Common myeloid progenitor, CD34-positive (primary cell): ENCODE measurements around the gene CDH18.

Source experiments
- CTCF ChIA-PET: fragments of 350-600 bp; sonication (Branson Sonifier 250); formaldehyde crosslinking; loops from one replicate; lab custom pipeline; 2021; ENCODE audit warnings: antibody characterized with exemption; lab: Charles Lee
- POLR2A ChIA-PET: fragments of 350-600 bp; sonication (Branson Sonifier 250); formaldehyde crosslinking; loops from one replicate; lab custom pipeline; 2021; ENCODE audit warnings: antibody characterized with exemption; lab: Charles Lee
- DNase-seq, 3 donors: peaks; one replicate each; pipeline versions ENCODE4 v3.0.0 to v3.0.0-alpha.2; 2013
- H3K27ac ChIP-seq, 2 experiments: 1 replicate in 1 of 2; 2 replicates in 1 of 2; pipeline ENCODE4 v1.7.0; 2013; ENCODE audit warnings: inconsistent platforms in 2 of 2, low read length in 2 of 2, mild to moderate bottlenecking in 2 of 2, low read depth in 1 of 2, moderate library complexity in 1 of 2; ENCODE audit not compliant: severe bottlenecking in 2 of 2, insufficient read depth in 1 of 2, poor library complexity in 1 of 2
- H3K27me3 ChIP-seq, 5 experiments: replicated peaks in 2 of 5; 1 replicate in 3 of 5; 2 replicates in 2 of 5; pipeline versions ENCODE4 v1.6.1 to v1.7.0; 2013; ENCODE audit warnings: low read length in 4 of 5, mild to moderate bottlenecking in 2 of 5, moderate library complexity in 2 of 5, inconsistent platforms in 1 of 5; ENCODE audit not compliant: insufficient read depth in 5 of 5, control insufficient read depth in 4 of 5
- H3K36me3 ChIP-seq, 4 experiments: 1 replicate in 2 of 4; 2 replicates in 2 of 4; pipeline versions ENCODE4 v1.6.1 to v1.7.0; 2013; ENCODE audit warnings: low read length in 3 of 4, control low read depth in 1 of 4, mild to moderate bottlenecking in 1 of 4; ENCODE audit not compliant: control insufficient read depth in 4 of 4, insufficient read depth in 4 of 4
- H3K4me1 ChIP-seq, 4 experiments: 1 replicate in 3 of 4; 2 replicates in 1 of 4; pipeline versions ENCODE4 v1.6.1 to v1.7.1; 2013; ENCODE audit warnings: low read length in 3 of 4, mild to moderate bottlenecking in 3 of 4, control low read depth in 1 of 4, inconsistent platforms in 1 of 4, moderate library complexity in 1 of 4; ENCODE audit not compliant: control insufficient read depth in 4 of 4, insufficient read depth in 4 of 4; ENCODE audit errors: control extremely low read depth in 1 of 4
- H3K4me3 ChIP-seq, 7 experiments: 1 replicate in 4 of 7; 2 replicates in 3 of 7; pipeline versions ENCODE4 v1.5.1 to v1.7.0; 2013; ENCODE audit warnings: mild to moderate bottlenecking in 7 of 7, low read length in 6 of 7, moderate library complexity in 6 of 7, inconsistent platforms in 2 of 7, low read depth in 2 of 7, control low read depth in 1 of 7; ENCODE audit not compliant: insufficient read depth in 4 of 7, control insufficient read depth in 1 of 7; ENCODE audit errors: extremely low read depth in 1 of 7
- H3K9me3 ChIP-seq, 5 experiments: 1 replicate in 4 of 5; 2 replicates in 1 of 5; pipeline versions ENCODE4 v1.6.1 to v1.7.1; 2013; ENCODE audit warnings: low read length in 4 of 5, mild to moderate bottlenecking in 2 of 5, inconsistent platforms in 1 of 5, low read depth in 1 of 5, moderate library complexity in 1 of 5; ENCODE audit not compliant: control insufficient read depth in 4 of 5, insufficient read depth in 2 of 5; ENCODE audit errors: control extremely low read depth in 1 of 5
- WGBS: methylation state at CpG from one replicate; pipeline ENCODE4 v1.1.5; 2013; ENCODE audit not compliant: insufficient coverage; 5-methylcytosine and 5-hydroxymethylcytosine counted together

Gene CDH18

DNA sequence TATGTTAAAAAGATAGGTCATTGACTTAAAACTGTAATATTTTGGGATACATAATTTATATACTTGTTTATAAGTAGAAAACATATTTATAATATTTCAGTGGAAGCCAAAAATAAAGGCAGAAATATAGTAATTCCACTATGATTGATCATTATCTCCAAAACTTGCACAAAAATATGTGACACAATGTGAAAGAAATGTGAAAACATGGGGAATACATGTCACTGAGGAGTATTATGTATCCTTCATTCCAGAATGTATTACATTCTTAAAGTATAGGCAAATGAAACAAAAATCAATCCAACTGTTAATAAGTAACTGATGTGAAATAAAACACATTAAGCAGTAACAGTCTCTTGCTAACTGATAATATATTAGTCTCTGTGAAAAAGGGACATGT is 236.7 kb downstream of the CDH18 start:
- POLR2A ChIA-PET = no interaction called here
- DNase-seq = no peak

DNA sequence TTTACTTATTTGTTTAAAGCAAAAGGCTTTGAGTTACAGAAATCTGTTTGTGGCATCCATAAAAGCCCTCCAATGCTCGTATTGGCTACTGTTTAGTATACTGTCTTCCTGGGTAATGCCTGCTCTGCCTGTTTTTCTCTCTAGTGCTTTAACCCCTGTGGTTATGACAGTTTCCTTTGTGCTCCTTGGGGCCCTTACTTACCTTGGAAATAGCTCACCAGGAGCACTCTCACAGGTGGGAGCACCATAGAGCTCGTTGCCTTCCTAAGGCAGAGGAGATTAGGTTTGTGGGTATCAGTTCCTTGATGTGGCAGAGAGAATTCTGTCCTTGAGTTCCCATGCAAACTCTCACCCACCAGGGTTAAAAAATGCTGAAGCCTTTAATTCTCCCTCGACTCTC is 242.8 kb downstream of the CDH18 start:
- Histone ChIP-seq H3K36me3 (no peaks in the 10 kb centered on the region), H3K27ac (no peak overlapping the region), H3K4me1 (no peaks in the 10 kb centered on the region), H3K4me3 (no peak overlapping the region), H3K9me3 (peaks cover 0 to 2% (median 0%) of the 10 kb centered on the region in 5 experiments), H3K27me3 (no peaks in the 10 kb centered on the region)
- 47% methylated on average over 2 of the region's 3 CpGs for WGBS
- no peak for DNase-seq
- CTCF ChIA-PET = no interaction called here
- POLR2A ChIA-PET = interaction anchor here (0.6 kb wide), 1 partner anchor 42 kb away, joined by 4 read pairs; no protein-coding TSS in a partner anchor

More for the DNA sequence above, 236.7 kb downstream of the CDH18 start:
- Histone ChIP-seq H3K36me3 (no peaks in the 10 kb centered on the region), H3K27ac (no peak overlapping the region), H3K9me3 (peaks cover 0 to 2% (median 0%) of the 10 kb centered on the region in 5 experiments), H3K27me3 (no peaks in the 10 kb centered on the region), H3K4me1 (no peaks in the 10 kb centered on the region), H3K4me3 (no peak overlapping the region)
- CTCF ChIA-PET = no interaction called here

DNA sequence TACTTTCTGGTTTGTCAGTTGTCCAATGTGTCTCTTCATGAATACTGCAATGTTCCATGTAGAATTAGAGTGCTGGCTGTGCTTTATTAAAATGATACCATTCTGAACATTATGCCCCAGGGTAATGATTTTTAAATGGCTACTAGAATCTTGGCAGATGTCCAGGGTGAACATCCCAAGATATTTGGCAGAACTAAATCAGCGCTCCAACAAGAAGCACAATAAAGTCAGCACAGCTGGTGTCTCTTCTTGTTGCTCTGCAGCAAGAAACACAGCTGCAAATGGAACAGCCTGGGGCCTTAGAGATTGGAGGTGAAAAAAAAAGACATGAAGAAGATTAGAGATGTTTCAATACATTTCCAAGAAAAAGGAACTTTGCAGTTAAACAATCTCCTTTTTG is 248.3 kb downstream of the CDH18 start:
- DNase-seq = no peak
- H3K27me3 ChIP-seq = no peaks in the 10 kb centered on the region
- no peaks in the 10 kb centered on the region for H3K36me3 ChIP-seq
- ChIA-PET CTCF (no interaction called here), POLR2A (no interaction called here)
- 100% methylated on average over 1 of the region's 1 CpG for WGBS
- H3K4me1 ChIP-seq = no peaks in the 10 kb centered on the region
- H3K4me3 ChIP-seq = no peak overlapping the region
- no peak overlapping the region for H3K27ac ChIP-seq
- H3K9me3 ChIP-seq = no peaks in the 10 kb centered on the region

DNA sequence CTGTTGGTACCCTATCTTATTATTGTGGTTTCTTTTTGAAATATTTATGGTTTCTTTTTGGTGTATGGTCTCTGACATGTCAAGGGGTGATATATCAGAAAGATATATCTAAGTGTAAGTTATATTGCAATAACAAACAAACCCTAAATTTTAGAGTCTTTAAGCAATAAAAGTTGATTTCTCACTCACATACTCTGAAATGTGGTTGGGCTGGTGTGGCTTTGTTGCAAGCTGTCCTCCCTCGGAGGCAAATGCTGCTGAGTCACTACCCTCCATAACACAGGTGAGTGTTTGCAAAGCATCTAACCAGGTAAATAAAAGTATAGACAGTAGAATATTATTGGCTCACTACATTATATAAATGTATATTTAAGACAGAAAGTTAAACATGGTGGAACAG is 253.2 kb downstream of the CDH18 start:
- POLR2A ChIA-PET = no interaction called here

DNA sequence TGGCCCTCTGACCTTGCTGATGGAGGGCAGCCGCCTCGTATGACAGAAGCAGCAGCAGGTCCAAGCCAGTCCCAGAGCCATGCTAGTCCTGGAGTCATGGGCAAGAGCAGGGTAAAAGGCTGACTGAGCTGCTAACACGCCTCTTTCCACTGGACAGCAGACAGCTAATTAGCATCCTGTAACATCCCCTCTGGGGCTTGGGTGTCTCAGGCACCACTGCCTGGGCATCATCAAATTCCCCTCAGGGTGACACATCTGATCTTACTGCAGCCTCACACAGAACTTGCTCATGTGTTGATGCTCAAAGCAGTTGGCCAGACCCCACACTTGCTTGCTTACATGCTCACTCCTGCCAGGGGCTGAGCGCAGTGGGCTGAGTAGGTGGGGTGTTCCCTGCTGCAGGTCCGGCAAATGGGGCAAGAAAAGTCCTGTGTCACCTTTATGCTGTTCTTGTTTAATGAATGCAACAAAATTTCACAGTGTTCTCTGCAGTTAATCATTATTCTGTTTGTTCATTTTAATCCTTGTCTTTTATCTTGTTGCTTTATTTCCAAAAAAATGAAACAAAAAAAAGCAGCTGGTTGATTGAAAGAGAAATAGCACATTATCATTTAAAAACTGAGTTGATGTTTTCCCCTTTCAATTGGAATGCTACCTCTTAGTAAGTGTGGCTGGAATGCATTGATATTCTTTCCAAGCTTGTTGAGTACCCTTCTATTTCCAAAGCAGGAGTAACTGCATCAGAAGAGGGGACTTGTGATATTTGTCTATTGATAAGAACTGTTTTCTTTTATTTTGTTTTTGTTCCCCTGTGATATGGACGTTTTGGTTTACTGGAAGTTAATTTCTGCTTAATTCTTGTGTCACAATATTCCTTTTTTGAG is 254.1 kb downstream of the CDH18 start:
- CTCF ChIA-PET = no interaction called here
- 90% methylated on average over 4 of the region's 6 CpGs for WGBS
- Histone ChIP-seq H3K4me3 (no peak overlapping the region), H3K9me3 (peaks cover 0 to 6% (median 0%) of the 10 kb centered on the region in 5 experiments), H3K27ac (no peak overlapping the region), H3K4me1 (no peaks in the 10 kb centered on the region), H3K27me3 (no peaks in the 10 kb centered on the region), H3K36me3 (no peaks in the 10 kb centered on the region)
- DNase-seq = no peak
- POLR2A ChIA-PET = no interaction called here

More for the DNA sequence above, 253.2 kb downstream of the CDH18 start:
- Histone ChIP-seq H3K27ac (no peak overlapping the region), H3K9me3 (peaks cover 0 to 6% (median 0%) of the 10 kb centered on the region in 5 experiments), H3K27me3 (no peaks in the 10 kb centered on the region), H3K4me1 (no peaks in the 10 kb centered on the region), H3K4me3 (no peak overlapping the region), H3K36me3 (no peaks in the 10 kb centered on the region)
- no peak for DNase-seq
- CTCF ChIA-PET = no interaction called here
- WGBS = no CpG with 5 or more reads among the region's 1 CpG

DNA sequence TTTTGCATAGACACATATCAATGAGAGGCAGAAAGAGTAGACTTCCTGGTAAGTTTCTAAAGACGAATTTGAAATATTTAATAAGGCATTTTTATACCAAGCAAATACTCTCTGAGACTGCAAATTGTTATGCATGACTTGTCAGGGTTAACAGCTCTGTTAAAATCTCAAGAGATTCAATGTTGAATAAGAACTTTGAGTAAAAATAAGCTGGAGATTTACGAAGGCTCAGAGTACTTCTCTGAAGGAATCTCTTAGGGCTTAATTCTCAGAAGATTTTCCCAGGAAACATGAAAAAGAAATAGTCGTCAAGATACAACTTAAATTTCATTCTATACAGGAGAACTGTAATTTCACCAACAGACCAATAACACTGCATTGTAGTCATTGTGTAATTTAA is 259.4 kb downstream of the CDH18 start:
- Histone ChIP-seq H3K9me3 (peaks cover 0 to 4% (median 0%) of the 10 kb centered on the region in 5 experiments), H3K27ac (no peak overlapping the region), H3K4me1 (no peaks in the 10 kb centered on the region), H3K27me3 (no peaks in the 10 kb centered on the region), H3K4me3 (no peak overlapping the region), H3K36me3 (no peaks in the 10 kb centered on the region)
- POLR2A ChIA-PET = no interaction called here
- CTCF ChIA-PET = no interaction called here
- DNase-seq = no peak
- no CpG with 5 or more reads among the region's 3 CpGs for WGBS

DNA sequence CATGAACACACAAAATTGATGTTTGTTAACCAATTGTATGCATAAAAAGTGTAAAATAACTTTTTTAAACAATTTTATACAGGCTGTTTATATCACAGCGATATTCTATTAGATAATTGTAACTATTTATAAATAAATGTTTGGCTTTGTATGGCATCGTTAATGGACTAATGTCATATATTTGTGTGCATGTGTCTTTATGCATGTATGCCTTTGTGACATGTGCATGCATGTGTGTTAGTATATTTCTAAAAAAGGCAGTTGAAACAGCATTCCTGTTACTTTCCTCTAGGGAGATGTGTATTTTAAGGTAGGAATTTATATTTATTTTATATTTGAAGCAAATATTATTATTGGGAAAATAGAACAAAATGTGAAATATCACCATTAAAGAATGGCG is 268.9 kb downstream of the CDH18 start:
- DNase-seq = no peak
- ChIA-PET CTCF (no interaction called here), POLR2A (no interaction called here)
- Histone ChIP-seq H3K9me3 (no peaks in the 10 kb centered on the region), H3K4me3 (no peak overlapping the region), H3K27me3 (no peaks in the 10 kb centered on the region), H3K4me1 (no peaks in the 10 kb centered on the region), H3K36me3 (no peaks in the 10 kb centered on the region), H3K27ac (no peak overlapping the region)
- no CpG with 5 or more reads among the region's 3 CpGs for WGBS
